Neutrophil (primary cell): Measurements from ENCODE around the gene LILRB2.
"Not testable (repeated sequence)": the region's sequence is repeated elsewhere in the genome, so short reads cannot be mapped to it uniquely, and the experiment has no call there.

Experiments
- H3K27ac ChIP-seq: fragments of 200-600 bp; sonication (generic); 2 replicates; pipeline ENCODE4 v1.5.1; 2016; ENCODE audit warnings: mild to moderate bottlenecking, moderate library complexity
- H3K27me3 ChIP-seq: fragments of 200-600 bp; sonication (generic); 2 replicates; pipeline ENCODE4 v1.6.0; 2016; ENCODE audit warnings: mild to moderate bottlenecking
- H3K36me3 ChIP-seq: fragments of 200-600 bp; sonication (generic); 2 replicates; pipeline ENCODE4 v1.5.1; 2017
- H3K4me1 ChIP-seq, 2 experiments: fragments of 200-600 bp in 1 of 2; sonication (generic) in 1 of 2; 1 replicate in 1 of 2; 2 replicates in 1 of 2; pipeline versions ENCODE4 v1.5.1 to v1.6.1; 2013 to 2016; ENCODE audit warnings: low read depth in 1 of 2, low read length in 1 of 2, mild to moderate bottlenecking in 1 of 2, moderate library complexity in 1 of 2; ENCODE audit not compliant: control insufficient read depth in 1 of 2, insufficient read depth in 1 of 2
- H3K4me3 ChIP-seq, 2 experiments: fragments of 200-600 bp in 1 of 2; sonication (generic) in 1 of 2; 1 replicate in 1 of 2; 2 replicates in 1 of 2; pipeline ENCODE4 v1.5.1; 2013 to 2016; ENCODE audit warnings: low read depth in 1 of 2, low read length in 1 of 2, mild to moderate bottlenecking in 1 of 2, moderate library complexity in 1 of 2
- H3K9me3 ChIP-seq: fragments of 200-600 bp; sonication (generic); 2 replicates; pipeline ENCODE4 v1.5.1; 2016
- CTCF ChIP-seq: fragments of 200-600 bp; sonication (generic); IDR thresholded peaks from 2 replicates; pipeline ENCODE4 v1.5.1; 2016; ENCODE audit warnings: antibody characterized with exemption

Gene LILRB2

GRCh38 chr19:54281007-54281728 lies at the start of gene LILRB2:
Gene LILRB2, minus strand, starts transcription at chr19:54281110. Its CDS starts 614 bp downstream, at chr19:54280496.
- Histone ChIP-seq H3K9me3 (no peaks in the 10 kb centered on the region), H3K27ac (peak within 1 kb of the TSS; percentile 98), H3K4me1 (peaks cover 80 to 94% of the 10 kb centered on the region in 2 experiments), H3K27me3 (no peaks in the 10 kb centered on the region), H3K36me3 (peaks cover 37% of the 10 kb centered on the region), H3K4me3 (peak within 1 kb of the TSS; percentile 73 to 88)
- no peak for TF ChIP-seq CTCF

- Histone ChIP-seq H3K27ac (no peak overlapping the region), H3K36me3 (no peaks in the 10 kb centered on the region), H3K4me3 (no peak overlapping the region), H3K9me3 (no peaks in the 10 kb centered on the region), H3K27me3 (no peaks in the 10 kb centered on the region), H3K4me1 (peaks cover 0 to 4% of the 10 kb centered on the region in 2 experiments)
- no peak for TF ChIP-seq CTCF
These were observed 48.7 kb upstream of the LILRB2 start for GRCh38 chr19:54329476-54330165.

- not testable (repeated sequence) for H3K4me1 ChIP-seq, H3K27ac ChIP-seq, H3K4me3 ChIP-seq, H3K9me3 ChIP-seq, H3K36me3 ChIP-seq, H3K27me3 ChIP-seq
These were observed 47.9 kb upstream of the LILRB2 start for GRCh38 chr19:54328781-54329180.

- Histone ChIP-seq H3K4me1 (peaks cover 1 to 4% of the 10 kb centered on the region in 2 experiments), H3K27me3 (no peaks in the 10 kb centered on the region), H3K9me3 (no peaks in the 10 kb centered on the region), H3K4me3 (no peak overlapping the region), H3K27ac (no peak overlapping the region), H3K36me3 (no peaks in the 10 kb centered on the region)
- TF ChIP-seq CTCF, result no peak
These were observed 44.7 kb upstream of the LILRB2 start for GRCh38 chr19:54325631-54326030.

- no peaks in the 10 kb centered on the region for H3K9me3 ChIP-seq
- peaks cover 5 to 6% of the 10 kb centered on the region in 2 experiments for H3K4me1 ChIP-seq
- peak; percentile 85 for TF ChIP-seq CTCF
- no peak overlapping the region for H3K4me3 ChIP-seq
- H3K27ac ChIP-seq, result no peak overlapping the region
- H3K36me3 ChIP-seq, result no peaks in the 10 kb centered on the region
- no peaks in the 10 kb centered on the region for H3K27me3 ChIP-seq
These were observed 44.3 kb upstream of the LILRB2 start for GRCh38 chr19:54325194-54325621.

- no peak for TF ChIP-seq CTCF
- Histone ChIP-seq H3K9me3 (no peaks in the 10 kb centered on the region), H3K4me3 (no peak overlapping the region), H3K27me3 (no peaks in the 10 kb centered on the region), H3K27ac (no peak overlapping the region), H3K4me1 (peaks cover 17% of the 10 kb centered on the region in 2 experiments), H3K36me3 (no peaks in the 10 kb centered on the region)
These were observed 43.2 kb upstream of the LILRB2 start for GRCh38 chr19:54324071-54324470.
